Measurements from ENCODE around the gene SMIM35.

The SMIM35 gene

DNA sequence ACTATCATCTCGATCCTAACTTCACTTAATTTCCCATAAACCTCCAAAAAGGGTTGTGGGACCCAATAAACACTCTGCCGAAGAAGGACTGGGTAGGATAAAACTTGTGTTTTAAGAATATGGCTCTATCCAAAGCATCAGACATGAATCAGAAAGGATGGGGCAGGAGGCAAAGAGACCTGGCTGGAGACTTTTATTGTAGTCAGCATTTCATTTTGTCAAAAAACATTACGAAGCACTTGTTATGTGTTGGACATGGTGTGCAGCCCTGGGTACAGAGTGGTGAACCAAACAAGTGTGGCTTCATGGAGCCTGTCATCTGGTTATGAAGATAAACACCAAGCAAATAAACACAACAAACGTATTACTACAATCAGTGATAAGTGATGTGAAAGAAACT is 83.3 kb downstream of the SMIM35 start:
- no peak for DNase-seq (ENCODE audit: low read depth, low spot score)

GRCh38 chr11:118002541-118003423 is 84.0 kb downstream of the SMIM35 start:
- DNase-seq (ENCODE audit: low read depth, low spot score), result no peak

DNA sequence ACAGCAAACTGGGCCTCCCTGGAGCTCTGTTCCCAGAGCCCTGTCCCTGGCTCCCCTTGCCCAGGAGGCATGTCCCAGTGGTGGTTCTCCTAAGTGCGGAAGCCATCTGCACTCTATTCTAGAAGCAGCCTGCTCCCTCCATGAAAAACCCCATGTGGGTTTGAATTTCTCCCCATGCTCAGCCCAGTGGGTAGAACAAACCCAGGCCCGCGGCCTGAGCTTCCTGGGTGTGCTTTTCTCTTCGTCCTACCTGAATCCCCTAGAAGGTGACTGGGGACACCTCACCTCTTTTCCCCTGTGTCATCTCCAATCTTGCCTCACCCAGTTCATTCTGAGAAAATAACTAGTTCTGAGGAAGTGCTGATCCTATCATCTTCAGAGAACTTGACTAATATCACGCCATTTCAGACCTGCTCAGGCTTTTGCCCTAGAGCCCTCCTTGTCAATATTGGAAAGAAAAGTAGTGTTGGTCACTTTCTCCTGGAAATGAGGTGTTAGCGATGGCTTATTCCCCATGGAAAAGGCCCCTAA is 84.7 kb downstream of the SMIM35 start:
- no peak for DNase-seq (ENCODE audit: low read depth, low spot score)

DNA sequence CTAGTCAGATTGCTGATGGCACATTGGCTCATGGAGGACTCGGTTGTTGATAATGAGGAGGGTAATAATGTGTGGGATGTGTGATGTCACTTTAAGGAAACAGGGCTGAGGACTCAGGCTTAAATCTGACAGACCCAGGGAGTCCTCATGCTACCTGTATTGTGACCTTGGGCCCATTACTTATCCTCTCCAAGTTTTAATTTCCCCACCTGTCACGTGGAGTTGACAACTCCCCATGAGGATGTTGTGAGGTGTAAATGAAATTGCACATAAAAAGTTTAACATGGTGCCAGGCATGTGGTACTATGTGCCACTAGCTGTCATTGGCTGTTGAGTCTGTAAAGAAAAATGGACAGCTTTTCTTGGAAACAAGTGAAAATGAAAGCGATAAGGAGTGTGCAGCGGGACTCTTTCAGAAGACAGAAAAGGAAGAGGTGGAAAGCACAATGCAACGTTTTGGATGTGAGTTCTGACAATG is 85.2 kb downstream of the SMIM35 start:
- DNase-seq (ENCODE audit: low read depth, low spot score), result no peak

GRCh38 chr11:118000850-118001228 is 85.9 kb downstream of the SMIM35 start:
- DNase-seq (ENCODE audit: low read depth, low spot score), result no peak

DNA sequence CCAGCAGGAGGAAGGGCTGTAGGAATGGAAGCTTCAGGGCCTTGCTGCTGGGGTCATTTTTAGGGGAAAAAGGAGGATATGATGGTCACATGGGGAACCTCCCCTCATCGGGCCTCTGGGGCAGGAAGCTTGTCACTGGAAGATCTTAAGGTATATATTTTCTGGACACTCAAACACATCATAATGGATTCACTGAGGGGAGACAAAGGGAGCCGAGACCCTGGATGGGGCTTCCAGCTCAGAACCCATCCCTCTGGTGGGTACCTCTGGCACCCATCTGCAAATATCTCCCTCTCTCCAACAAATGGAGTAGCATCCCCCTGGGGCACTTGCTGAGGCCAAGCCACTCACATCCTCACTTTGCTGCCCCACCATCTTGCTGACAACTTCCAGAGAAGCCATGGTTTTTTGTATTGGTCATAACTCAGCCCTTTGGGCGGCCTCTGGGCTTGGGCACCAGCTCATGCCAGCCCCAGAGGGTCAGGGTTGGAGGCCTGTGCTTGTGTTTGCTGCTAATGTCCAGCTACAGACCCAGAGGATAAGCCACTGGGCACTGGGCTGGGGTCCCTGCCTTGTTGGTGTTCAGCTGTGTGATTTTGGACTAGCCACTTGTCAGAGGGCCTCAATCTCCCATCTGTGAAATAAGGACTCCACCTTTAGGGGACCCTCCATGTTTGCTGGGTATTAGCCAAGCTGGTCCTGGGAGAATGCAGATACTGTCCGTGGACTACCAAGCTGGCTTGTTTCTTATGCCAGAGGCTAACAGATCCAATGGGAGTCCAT is 86.5 kb downstream of the SMIM35 start:
- DNase-seq (ENCODE audit: low read depth, low spot score), result no peak

GRCh38 chr11:117999354-117999993 is 87.3 kb downstream of the SMIM35 start:
- DNase-seq (ENCODE audit: low read depth, low spot score), result no peak

- no peak for DNase-seq (ENCODE audit: low read depth, low spot score)
These were observed 88.0 kb downstream of the SMIM35 start for GRCh38 chr11:117998664-117999353.

DNA sequence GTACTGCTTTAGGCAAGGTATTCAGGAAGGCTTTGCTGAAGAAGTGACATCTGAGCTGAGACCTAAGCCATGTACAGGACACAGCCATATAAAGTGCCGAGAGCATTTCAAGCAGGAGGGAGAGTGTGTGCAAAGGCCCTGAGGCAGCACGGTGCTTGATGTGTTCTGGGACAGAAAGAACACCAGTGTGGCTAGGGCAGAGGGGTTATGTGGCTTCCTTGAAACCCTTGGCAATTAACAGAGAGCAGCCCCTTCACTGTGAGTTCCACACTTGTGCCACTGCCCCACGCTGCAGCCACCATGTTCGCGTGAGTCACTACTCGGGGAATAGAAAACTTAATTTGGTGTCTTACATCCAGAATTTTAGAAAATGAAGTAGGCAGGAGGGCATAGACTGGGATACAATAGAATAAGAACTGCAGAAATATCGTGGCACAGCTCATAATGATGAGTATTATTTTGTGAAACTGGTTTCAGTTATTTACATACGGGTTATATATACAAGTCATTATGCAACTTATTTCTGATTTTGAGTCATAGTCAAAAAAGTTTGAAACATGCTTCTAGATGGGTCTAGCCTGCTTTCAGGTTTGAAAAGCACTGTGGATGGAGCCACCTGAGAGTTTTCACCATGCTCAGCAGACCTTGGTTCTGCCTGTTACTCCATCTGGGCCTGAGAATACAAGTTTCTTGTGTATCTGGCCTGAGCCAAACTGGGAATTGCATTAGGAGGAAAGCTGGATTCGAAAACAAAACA is 88.8 kb downstream of the SMIM35 start:
- DNase-seq (ENCODE audit: low read depth, low spot score), result no peak

- DNase-seq (ENCODE audit: low read depth, low spot score), result no peak
These were observed 89.4 kb downstream of the SMIM35 start for GRCh38 chr11:117997406-117997805.

- no peak for DNase-seq (ENCODE audit: low read depth, low spot score)
These were observed 90.7 kb downstream of the SMIM35 start for GRCh38 chr11:117996058-117996457.

DNA sequence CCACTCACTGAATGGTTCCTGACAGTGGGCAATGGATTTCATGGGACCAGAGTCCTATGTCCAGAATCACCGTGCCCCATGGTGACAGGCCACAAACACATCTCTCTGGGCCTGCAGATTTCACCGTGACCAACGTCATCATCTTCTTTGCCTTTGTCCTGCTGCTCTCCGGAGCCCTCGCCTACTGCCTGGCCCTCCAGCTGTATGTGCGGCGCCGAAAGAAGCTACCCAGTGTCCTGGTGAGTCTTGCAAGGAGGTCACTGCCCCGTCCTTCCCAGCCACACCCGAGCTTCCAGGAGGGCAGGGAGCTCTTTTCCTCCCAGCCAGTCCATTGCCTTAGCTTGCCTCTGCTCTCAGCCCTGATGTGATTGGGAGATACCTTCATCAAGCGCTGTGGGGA is 91.3 kb downstream of the SMIM35 start:
- DNase-seq (ENCODE audit: low read depth, low spot score), result no peak

DNA sequence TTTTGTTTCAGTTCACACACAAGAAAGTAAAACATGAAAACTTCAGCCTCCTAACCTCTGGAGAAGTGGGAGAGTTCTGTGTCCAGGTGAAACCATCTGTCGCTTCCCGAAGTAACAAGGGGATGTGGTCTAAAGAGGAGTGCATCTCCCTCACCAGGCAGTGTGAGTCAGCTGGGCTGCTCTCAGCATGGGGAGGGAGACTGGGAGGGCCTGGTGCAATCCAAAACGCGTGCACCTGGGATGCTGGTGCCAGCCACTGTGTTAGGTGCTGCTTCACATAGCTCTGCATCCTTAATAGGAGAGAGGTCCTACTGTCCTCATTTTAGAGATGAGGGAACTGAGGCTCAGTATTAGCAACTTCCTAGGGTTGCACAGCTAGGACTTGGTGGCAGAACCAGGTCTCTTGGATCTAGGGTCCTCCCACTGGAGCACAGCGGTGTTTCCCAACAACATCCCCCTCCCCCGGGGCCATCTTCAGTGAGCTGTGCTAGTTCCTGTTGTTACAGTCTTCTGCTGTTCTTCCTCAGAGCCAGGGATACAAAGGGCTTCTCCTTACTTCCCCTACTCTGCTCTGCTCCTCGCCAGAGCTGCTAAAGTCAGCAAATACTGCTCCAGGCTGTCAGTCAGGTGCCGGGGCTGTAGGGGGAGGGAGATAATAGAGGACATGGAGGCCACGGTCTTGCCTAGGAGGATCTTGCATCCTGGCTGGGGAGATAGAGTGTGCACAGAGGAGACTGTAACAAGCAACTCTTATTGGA is 92.6 kb downstream of the SMIM35 start:
- no peak for DNase-seq (ENCODE audit: low read depth, low spot score)

DNA sequence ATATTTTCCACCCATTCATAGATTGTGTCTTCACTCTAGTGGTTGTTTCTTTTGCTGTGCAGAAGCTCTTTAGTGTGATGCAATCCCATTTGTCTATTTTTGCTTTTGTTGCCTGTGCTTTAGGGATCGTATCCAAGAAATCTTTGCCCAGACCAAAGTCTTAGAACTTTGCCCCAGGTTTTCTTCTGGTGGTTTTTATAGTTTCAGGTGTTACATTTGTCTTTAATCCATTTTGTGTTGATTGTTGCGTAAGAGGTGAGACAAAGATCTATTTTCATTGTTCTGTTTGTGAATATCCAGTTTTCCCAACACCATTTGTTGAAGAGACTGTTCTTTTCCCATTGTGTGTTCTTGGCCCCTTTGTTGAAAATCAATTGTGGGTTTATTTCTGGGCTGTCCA is 94.1 kb downstream of the SMIM35 start:
- DNase-seq (ENCODE audit: low read depth, low spot score), result no peak

GRCh38 chr11:117992136-117992535 is 94.6 kb downstream of the SMIM35 start:
- no peak for DNase-seq (ENCODE audit: low read depth, low spot score)

- DNase-seq (ENCODE audit: low read depth, low spot score), result no peak
These were observed 97.2 kb downstream of the SMIM35 start for GRCh38 chr11:117989351-117990102.

- no peak for DNase-seq (ENCODE audit: low read depth, low spot score)
These were observed 99.7 kb downstream of the SMIM35 start for GRCh38 chr11:117986981-117987574.

DNA sequence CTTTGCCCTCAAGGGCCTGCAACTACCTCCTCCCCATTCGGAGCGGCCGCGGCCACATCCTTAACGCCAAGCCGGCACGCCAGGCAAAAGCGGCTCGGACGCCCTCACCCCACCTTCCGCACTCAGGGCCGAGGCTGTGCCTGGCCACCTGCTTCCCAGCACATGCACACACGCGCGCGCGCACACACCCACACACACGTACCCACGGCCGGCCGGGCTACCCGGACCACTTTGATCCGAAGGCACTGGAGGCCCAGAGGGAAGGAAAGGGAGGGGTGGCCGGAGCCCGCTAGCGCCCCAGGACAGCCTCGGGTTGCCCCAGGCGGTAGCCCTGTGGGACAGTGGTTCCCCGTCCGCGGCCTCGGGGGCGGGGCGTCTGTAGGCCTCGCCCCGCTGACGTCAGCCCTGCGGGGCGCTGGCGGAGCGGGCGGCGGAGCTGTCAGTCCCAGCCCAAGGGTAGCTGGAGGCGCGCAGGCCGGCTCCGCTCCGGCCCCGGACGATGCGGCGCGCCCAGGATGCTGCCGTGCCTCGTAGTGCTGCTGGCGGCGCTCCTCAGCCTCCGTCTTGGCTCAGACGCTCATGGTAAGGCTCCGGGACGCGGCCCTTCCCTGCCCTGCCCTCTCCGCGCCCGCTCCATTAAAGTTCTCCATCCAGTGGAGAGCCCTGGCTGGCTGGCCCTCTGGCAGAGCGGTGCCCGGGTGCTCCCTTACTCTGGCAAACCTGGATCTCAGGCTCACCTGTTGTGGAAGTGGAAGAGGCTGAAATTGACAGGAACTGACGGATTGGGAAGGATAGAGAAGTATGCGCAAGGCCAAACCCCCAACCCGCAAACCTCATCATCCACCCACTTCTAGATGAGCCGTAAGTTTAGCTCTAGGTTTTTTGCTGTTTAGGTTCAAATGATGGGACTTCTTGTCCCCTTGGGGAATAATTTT is 100.5 kb downstream of the SMIM35 start, which contains the start of gene IL10RA:
TSS of gene IL10RA (plus strand) at position 442 of the 935 bp plus-strand sequence. CDS start at position 516, 74 bp downstream.
- no peak for DNase-seq (ENCODE audit: low read depth, low spot score)
